Kidney capillary endothelial cell (primary cell): Measurements from ENCODE around the gene TGFBR3.
"Not testable (repeated sequence)": the region's sequence is repeated elsewhere in the genome, so short reads cannot be mapped to it uniquely, and the experiment has no call there.

Experiments used
- DNase-seq: peaks from one replicate; pipeline ENCODE4 v3.0.0-alpha.2; 2018; ENCODE audit warnings: low spot score

TGFBR3 gene

GRCh38 chr1:91883470-91883869 lies 2.5 kb downstream of the TGFBR3 start:
- DNase-seq: no peak

GRCh38 chr1:91881280-91881679 lies 4.7 kb downstream of the TGFBR3 start:
- no peak for DNase-seq

DNA sequence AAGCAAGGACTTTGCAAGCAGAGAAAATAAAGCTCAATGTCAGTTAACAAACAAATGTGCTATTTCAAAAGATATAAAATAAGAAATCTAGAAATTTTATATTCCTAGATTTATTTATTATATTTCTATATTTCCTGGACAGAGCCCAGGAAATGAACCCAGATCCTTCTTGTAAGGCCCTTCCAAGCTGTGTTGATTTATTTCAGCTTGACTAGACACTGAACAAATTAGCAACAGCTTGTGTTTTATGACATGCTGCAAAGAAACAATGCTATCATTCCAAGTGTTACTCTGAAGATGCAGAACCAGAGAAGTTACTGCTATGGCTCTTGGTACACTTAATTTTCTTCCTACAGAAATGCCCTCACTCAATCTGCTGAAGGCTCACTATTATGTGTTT lies 6.2 kb downstream of the TGFBR3 start:
- no peak for DNase-seq

GRCh38 chr1:91877574-91878208 lies 8.3 kb downstream of the TGFBR3 start:
- DNase-seq: no peak

GRCh38 chr1:91876781-91877573 lies 9.0 kb downstream of the TGFBR3 start:
- no peak for DNase-seq

DNA sequence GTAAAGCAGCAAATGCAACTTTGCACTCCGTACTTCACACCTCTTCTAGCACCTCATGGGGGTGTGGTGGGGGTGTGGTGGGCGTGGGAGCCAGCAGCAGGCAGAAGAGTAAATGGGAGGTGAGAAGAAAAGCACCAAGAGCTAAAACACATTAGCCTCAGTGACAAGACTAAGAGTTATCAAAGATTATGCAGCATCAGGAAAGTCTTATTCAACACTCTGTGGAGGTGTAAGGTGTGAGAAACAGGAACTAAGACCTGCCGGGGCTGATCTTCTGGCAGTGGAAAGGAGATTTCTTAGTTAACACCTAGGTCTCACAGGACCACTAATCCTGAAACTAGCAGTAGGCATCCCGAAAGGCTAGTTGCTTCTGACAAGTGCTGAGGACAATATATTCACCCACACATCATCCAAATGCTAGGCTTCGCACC lies 9.9 kb downstream of the TGFBR3 start:
- DNase-seq: no peak

GRCh38 chr1:91874167-91874566 lies 11.8 kb downstream of the TGFBR3 start:
- no peak for DNase-seq

GRCh38 chr1:91872559-91873081 lies 13.3 kb downstream of the TGFBR3 start:
- no peak for DNase-seq

GRCh38 chr1:91872000-91872399 lies 14.0 kb downstream of the TGFBR3 start:
- DNase-seq: no peak

DNA sequence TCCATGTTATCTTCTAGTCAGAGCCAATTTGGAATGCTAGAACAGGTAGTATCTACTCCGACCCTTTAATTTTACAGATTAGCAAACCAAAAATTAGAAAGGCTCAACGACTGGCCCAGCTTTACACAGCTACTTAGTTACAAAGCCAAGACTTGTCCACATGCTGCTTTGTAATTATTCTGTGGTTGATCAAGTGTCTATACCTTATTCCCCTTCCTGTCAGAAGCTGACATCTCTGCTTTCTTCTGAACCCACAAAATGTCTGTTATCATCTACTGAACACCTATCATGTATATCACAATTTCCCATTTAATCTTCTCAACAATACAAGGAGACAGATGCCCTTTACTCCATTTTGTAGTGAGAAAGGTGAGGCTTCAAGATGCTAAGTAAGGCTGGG lies 15.6 kb downstream of the TGFBR3 start:
- DNase-seq: no peak

DNA sequence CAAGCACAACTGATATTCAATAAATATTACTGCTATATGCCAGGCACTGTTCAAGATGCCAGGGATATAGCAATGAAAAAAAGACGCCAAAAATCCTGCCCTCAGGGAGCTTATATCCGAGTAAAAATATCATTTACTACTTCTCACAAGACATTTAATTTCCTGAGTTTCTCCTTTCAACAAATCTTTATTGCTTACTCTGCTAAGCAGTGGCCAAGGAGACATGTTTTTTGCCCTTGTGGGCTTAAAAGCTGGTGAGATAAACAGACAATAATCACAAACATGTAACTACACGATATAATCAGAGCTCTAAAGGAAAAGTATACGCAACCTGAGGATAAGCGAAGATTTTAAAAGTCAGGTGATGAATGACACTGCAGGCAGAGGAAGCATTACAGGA lies 19.5 kb downstream of the TGFBR3 start:
- no peak for DNase-seq

DNA sequence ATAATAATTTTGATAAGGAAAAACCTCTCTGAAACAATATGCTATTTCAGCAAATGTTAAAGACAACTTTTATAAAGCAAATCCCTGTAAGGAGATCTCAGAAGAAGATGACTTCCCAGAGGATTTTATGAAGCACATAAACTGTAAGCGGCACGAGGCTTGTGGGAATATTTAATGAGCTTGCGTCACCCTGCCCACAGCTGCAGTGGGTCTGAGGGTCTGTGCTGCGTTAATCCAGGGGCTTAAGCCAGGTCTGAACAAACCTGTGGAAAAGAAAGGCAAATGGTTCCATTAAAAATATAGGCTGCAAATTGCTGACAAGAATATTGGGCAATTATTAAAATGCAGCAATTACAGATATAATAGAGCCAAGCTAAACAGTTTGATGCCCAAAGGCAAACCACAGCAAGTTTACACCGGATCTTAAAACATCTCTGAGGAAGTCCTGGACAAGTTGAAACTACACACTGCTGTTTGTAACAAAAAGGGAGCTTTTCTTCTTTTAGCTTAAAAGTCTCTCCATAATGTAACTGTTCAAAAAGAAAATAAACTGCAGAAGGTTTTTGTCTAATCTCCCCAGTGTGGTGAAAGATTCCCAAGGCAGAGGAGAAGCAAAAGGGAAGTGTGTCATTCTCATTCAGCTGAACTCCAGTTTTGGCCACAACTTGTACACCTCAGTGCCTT lies 21.8 kb downstream of the TGFBR3 start:
- no peak for DNase-seq

GRCh38 chr1:91863498-91863897 lies 22.5 kb downstream of the TGFBR3 start:
- DNase-seq: no peak

- no peak for DNase-seq
Observed at GRCh38 chr1:91862120-91862519, 23.8 kb downstream of the TGFBR3 start.

DNA sequence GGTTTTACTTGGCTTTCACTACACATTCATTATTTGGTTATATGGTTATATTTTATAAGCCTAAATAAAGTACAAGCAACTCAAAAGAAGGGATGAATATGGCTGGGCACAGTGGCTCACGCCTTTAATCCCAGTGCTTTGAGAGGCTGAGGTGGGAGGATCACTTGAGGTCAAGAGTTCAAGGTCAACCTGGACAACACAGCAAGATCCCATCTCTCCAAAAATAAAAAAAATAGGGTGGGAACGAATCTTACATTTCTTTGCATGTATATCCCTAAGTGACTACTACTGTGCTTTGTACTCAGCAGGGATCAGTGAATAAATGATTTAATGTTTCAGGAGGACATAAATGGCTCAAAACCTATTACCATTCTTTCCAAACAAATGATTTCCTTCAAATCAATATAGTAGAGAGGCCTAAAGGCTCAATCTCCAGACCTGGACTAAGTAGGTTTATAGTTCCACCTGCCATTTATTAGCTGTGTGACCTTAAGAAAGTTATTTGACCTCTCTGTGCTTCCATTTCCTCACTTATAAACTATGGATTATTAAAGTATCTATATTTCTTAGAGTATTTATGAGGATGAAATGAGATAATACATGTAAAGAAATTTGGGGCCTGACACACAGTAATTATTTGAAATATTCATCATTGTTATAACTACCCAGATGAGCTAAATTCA lies 28.3 kb downstream of the TGFBR3 start:
- DNase-seq: no peak

DNA sequence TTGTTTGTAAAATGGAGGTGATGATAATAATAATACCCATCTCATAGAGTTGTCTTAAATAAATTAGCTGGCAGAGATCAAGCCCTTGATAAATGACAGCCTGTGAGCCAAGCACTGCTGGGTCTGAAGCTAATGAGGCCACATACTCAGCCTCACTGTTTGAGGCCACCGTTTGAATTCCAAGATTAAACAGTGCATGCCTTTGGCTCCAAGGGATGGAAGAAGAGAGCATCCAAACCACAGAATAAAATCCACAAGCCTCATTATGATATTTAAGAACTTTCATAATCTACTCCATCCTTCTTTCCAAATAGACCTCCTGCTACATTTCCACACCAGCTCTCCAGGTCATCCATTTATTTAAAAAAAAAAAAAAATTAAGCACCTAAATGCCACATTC lies 29.0 kb downstream of the TGFBR3 start:
- DNase-seq: no peak

DNA sequence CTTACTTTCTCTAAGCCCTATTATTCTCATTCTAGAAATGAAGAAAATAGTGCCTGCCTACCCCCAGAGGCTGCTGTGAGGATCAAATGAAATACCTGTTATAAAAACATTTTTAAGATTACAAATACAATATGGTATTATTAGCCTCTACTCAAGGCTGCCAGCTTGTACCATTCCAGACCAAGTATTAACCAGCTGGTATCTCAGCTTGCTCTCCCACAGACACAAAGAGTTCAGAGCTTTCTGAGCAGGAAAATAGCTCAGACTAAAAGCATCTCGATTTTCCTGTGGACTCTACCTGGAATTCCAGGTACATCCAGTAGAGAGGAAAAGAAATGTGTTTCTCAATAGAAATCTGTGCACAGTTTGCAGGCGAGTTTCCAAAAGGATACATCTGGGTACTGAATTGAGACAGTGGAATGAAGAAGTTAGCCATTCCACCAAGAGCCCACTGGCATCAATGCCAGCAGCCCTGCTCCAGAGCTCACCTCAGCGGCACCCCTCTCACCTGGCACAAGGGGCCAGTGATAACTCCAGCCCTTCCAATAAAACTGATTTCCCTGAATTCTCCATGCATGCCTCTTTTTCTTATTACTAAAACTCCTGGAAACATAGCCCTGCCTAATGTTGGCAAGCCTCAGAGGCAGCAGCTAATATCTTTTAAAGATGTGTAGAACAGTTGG lies 31.0 kb downstream of the TGFBR3 start:
- no peak for DNase-seq

GRCh38 chr1:91853397-91853796 lies 32.6 kb downstream of the TGFBR3 start:
- no peak for DNase-seq

GRCh38 chr1:91852011-91852410 lies 33.9 kb downstream of the TGFBR3 start:
- DNase-seq: not testable (repeated sequence)

DNA sequence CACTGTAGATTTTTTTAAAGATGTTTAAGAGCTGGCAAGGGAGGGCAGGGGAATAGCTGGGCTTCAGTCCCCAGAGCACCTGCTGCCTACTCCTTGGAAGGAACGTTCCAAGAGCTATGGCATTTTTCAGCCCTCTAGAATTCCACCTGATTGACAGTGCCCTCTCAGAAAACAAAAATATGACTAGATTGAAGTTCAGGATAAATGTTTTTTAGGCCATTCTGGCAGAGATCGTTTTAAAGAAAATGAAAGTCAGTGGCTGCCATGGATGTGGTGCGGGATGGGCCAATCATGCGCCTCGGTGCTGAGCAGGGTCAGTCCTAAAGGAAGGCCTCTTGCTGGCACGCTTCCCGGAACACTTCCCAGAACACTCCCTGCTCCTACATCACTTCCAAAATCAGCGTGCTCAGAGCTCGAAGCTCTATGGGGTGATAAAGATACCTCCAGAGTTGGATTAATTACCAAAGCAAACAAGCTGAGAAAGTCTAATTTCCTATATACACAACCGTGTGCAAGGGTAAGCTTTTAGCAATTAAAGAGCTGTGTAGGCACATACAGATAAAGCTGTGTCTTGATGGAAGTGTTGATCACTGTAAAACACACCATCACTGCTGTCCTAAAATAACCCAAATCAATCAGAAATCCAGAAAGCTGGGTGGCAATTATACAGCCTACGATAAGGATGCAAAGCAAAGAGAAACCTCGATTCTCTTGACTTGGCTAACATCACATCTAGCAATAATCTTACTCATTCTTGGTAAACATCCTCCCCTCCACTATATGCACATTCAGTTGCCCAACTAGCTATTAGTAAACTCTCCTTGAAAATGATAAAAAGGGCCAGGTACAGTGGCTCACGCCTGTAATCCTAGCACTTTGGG lies 34.6 kb downstream of the TGFBR3 start:
- DNase-seq: peak; percentile 27

DNA sequence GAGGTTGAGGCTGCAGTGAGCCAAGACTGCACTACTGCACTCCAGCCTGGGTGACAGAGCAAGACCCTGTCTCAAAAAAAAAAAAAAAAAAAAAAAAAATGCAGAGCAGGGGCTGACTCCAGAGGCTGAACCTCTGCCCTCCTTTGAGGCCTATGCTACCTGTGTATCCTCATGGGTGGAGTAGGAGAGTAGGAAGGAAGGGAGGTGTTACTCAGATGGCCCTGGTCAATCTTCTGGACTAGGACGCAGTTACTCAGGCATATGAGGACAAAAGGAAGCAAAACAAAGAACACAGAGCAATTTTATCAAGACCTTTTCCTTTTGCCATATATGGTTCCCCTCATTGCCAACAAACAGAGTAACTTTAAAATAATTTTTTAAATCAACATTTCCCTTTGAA lies 35.2 kb downstream of the TGFBR3 start:
- no peak for DNase-seq
